DMS114 treated with DMSO at 0.1 percent for 48 hours (cell line): Measurements from ENCODE around the gene LGALS1.

ENCODE experiments used
- DNase-seq: peaks from one replicate; lab custom pipeline; 2025; ENCODE audit not compliant: unreplicated experiment; lab: John Stamatoyannopoulos, UW

Gene LGALS1

DNA sequence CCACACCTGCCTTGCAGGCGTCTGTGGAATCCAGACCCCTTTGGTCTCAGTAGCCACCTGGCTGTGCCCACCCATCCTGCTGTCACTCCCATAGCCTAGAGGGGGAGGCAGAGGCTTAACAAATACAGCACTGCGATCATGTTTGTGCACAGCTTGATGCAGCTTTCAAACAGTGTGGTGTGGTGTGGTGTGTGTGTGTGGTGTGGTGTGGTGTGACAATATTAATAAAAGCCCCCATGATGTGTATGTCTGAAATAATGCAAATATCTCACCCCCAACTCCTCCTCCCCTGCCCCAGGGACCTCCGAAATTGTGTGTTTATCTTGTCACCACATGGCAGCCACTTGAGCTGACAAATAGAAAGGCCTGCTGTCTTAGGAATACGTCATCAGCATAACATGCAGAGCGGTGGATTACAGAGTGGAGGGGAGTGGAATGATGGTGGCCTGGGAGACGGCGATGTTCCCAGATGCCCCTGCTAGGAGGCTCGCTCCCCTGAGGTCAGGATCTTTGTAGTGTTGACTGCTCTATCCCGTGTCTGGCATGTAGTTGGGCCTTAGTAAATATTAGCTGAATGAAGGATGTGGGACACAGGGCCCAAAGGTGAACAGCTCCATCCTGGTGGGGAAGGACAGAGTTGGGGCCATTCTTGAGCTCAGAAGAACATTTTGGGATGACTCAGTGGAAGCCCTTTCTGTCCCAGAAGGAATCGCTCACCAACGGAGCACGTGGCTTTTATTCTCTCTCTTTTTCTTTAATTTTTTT is 14.1 kb upstream of the LGALS1 start:
- no peak for DNase-seq

DNA sequence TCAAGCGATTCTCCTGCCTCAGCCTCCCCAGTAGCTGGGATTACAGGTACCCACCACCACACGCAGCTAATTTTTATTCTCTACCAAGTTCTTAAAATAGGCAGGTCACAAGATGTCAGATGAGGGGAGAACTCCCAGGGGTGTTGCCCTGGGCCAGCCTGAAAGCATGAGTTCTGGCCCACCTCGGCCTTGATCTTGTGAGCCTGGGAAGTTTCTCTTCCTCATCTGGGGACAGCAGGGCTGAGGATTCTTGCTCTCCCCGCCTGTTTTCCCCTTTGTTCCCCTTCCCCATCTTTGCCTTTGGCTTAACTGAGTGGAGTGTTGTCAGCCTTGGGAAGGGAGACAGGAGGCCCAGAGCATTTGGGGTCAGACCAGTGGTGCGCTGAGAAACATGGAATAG is 13.4 kb upstream of the LGALS1 start:
- no peak for DNase-seq

DNA sequence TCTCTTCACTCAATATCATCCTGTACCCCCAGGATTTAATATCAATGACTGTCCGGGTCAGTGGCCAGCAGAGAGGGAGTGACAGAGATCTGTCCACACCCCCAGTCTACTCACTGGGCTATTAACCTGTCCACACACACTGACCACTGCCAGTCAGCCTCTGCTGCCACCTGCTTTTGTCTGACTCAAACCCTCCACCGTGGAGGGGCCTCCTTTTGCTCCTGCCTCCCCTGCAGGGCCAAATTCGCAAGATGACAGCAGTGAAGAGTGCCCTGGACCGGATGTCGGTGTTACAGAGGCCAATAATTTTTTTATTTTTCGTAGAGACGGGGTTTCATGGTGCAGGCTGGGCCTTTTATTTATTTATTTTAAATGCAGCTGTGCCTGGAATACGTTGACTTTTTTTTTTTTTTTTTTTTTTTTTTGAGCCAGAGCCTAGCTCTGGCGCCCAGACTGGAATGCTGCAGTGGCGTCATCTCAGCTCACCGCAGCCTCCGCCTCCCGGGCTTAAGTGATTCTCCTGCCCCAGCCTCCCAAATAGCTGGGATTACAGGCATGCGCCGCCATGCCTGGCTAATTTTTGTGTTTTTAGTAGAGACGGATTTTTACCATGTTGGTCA is 11.8 kb upstream of the LGALS1 start:
- no peak for DNase-seq

DNA sequence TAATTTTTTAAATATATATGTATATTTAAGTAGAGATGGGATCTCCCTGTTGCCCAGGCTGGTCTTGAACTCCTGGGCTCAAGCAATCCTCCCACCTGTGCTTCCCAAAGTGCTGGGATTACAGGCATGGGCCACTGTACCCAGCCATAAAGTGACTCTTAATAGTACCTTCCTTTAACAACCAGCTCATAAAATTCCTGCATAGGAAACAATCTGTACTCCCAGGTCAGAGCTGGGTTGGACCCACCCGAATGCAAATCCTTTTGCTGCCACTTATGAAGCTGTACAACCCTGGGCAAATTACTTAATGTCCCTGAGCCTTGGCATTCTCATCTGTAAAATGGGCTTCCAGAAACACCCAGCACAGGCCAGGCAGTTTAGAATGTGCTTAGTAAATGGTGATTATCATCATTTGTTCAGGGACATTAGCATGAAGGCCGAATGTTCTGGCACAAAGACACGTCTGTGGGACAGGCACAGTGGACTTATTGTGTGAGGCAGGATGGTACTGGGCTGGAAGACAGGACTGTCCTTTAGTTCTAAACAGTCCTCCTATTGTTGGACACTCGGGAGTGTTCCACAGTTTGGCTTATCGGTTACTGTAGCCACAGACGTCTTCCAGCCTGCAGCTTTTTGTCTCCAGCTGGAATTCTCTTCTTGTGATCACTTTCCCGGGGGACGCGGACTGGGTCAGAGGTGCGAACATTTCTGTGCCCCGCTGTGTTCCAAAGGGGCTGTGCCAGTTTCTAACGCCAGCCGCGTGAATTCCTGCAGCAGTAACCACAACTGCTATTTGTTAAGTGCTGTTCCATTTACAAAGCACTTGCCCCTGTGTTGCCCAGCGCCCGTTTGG is 11.0 kb upstream of the LGALS1 start:
- DNase-seq = no peak

DNA sequence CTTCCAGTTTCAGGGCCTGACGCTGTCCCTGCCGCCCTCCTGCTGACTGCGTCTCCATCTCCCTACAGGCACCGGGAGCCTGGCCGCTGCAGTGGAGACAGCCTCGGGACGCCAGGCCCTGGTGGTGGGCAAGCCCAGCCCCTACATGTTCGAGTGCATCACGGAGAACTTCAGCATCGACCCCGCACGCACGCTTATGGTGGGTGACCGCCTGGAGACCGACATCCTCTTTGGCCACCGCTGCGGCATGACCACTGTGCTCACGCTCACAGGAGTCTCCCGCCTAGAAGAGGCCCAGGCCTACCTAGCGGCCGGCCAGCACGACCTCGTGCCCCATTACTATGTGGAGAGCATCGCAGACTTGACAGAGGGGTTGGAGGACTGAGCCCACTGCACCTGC is 9.9 kb upstream of the LGALS1 start:
- no peak for DNase-seq

DNA sequence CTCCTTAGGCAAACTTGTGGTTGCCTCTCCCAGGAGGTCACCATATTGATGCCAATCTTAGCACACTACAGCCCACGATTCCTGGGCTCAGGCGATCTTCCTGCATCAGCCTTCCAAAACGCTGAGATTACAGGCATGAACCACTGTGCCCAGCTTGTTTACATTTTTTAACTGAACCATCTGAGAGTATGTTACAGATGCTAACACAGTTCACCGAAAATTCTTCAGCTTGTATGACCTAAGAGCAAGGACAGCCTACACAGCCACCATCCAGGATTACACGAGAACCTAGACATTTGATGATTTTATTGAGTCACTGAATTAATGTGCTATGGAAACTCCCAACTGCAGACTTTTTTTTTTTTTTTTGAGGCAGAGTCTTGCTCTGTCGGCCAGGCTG is 5.8 kb upstream of the LGALS1 start:
- DNase-seq = no peak

DNA sequence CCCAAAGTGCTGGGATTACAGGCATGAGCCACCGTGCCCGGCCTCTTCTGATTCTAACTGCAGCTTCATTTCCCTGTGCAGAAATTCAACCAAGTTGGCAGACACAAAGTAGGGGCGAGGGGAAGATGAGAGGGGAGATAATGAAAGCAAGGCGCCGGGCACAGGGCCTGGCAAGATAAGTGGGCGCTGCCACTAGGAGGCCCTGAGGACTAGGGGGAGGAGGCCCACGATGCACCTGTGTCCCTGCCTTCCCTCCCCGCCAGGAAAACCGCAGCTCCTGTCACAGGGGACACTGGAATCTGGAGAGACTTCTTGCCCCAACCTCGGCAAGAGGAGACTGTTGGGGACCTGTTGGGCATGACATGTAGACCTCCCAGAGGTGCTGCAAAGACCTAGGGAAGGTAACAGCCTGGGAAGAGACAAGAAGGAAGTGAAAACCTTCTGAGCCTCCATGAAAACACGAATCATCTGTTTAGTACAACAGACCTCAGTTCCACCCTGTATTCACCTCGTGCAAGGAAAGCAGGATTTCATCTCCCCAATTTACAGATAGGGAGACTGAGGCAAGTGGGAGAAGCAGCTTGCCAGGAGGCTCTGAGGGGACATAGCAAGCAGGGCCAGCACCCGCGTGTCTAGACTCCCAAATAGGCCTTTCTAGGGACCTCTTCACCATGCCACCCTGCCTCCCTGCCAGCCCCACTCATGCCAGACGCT is 3.1 kb upstream of the LGALS1 start:
- DNase-seq = no peak

DNA sequence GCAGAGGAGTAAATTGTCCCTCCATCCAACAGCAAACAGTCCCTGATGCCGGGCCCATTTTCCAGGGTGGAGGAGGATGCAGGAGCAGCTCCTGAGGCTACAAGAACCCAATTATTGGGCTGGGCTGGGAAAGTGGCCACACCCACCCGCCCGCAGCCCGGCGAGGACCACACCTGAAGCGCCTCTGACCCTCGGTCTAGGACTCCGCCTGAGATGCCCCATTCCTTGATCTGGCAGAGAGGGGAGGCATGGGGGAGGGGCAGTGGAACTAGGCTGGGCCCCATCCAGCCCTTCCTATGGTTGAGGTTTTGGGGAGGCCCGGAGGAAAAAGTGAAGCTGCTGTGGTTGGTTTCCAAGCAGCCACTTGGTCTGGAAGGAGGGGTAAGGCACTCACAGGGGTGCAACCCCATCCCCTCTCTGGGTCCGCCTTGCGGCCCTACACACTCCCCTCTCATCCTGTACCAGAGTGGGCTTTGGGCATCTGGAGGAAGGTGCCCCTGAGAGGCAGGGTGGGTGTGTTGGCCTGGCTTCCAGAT is 2.4 kb upstream of the LGALS1 start:
- no peak for DNase-seq

DNA sequence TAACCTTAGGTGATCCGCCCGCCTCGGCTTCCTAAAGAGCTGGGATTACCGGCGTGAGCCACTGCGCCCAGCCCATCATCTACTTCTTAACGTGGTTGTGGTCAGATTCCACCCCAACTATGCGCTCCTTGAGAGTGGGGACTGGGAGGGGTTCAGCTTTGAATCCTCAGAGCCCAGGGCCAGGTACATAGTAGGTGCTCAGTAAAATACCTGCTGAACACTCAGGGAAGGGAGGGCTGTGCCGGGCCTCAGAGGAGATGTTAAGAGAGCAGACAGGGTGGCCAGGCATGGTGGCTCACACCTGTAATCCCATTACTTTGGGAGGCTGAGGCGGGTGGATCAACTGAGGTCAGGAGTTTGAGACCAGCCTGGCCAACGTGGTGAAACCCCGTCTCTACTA is 1.2 kb upstream of the LGALS1 start:
- DNase-seq = no peak

DNA sequence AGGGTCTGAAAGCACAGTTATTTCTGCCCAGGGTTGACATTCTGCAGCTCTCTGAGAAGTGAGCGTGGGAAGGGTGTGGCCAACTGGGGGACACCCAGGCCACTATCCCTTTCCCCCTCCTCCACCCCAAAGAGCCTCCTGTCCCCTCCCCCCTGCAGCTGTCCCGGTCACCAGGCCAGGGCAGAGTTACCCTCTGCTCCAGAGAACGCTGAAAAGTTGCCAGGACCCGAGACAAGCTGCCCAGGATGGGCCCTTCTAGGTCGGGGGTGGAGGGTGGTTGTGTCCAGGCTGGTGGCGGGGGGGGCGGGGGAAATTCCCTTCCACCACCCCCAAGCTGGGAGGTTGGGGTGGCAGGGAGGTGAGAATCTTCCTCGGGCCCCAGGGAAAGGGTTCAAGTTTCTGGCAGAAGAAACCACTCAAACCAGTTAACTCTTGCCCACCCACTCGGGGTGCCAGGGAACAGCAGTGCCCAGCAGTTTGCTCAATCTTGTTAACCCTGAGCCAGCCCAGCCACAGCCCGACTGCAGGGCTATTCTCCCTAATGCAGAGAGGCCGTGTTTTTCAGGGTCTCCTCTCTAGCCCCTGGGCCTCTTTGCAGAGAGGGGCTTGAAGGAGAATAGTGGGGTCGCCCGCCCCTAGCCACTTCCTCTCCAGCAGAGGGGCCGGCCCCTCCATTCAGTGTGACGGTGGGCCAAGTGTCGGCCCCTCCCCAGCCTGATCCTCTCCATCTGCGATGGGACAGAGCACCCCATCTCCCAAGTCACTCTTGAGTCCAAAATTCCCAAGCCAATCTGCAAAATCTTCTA is 697 bp downstream of the LGALS1 start:
- no peak for DNase-seq

DNA sequence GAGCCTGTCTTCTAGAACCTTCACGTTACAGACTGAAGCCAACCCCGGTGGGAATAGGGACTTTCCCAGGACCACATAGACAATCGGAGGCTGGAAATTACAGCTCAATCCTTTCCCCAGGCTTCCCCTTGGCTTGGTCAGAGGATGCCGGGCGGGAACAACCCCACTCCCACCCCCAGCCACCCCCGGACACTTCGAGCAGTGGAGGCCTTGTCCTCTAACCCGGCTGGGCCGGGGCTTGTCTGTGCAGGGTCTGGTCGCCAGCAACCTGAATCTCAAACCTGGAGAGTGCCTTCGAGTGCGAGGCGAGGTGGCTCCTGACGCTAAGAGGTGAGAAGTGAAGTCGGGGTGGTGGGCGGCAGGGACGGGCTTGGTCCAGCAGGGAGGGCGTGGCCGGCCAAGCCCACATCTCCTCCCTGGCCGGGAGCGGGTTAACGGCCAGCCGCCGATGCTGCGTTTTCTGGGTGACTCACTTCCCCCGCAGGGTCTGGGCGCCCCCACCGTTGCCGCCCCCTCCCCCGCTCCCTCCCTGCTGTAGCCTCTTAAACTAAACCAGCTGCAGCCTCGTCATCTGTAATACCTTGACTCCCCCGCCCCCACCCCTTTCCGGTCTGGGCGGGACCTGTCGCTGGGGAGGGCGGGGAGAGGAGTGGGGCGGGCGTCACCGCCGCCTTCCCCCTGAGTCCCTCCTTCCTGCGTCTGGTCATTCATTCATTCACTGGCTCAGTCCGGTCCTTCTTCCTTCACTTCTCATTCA is 1.5 kb downstream of the LGALS1 start:
- DNase-seq = peak; percentile 58

DNA sequence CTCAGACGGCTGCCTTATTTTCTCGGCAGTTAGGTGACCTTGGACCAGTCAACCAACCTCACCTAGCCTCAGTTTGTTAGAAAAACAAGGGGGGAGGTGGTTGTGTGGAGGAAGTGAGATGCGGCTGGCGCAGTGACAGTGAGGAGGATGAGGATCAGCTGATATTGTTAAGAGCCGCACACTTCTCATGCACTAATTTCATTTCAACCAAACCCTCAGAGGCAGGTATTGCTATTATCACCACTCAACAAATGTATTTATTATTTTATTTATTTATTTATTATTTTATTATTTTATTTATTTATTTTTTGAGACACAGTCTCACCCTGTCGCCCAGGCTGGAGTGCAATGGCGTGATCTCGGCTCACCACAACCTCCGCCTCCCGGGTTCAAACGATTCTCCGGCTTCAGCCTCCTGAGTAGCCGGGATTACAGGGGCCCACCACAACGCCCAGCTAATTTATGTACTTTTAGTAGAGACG is 2.1 kb downstream of the LGALS1 start:
- no peak for DNase-seq

DNA sequence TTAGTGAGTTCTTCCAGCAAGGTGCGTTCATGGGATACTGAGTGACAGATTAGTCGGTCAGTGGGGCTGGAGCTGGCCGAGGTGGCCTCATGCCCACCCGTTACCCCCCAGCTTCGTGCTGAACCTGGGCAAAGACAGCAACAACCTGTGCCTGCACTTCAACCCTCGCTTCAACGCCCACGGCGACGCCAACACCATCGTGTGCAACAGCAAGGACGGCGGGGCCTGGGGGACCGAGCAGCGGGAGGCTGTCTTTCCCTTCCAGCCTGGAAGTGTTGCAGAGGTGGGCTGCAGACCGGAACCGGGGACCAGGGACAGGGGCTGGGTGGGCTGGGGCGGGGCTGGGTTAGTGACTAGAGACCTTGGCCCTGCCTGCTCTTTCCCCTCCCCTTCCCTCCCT is 2.9 kb downstream of the LGALS1 start:
- no peak for DNase-seq

DNA sequence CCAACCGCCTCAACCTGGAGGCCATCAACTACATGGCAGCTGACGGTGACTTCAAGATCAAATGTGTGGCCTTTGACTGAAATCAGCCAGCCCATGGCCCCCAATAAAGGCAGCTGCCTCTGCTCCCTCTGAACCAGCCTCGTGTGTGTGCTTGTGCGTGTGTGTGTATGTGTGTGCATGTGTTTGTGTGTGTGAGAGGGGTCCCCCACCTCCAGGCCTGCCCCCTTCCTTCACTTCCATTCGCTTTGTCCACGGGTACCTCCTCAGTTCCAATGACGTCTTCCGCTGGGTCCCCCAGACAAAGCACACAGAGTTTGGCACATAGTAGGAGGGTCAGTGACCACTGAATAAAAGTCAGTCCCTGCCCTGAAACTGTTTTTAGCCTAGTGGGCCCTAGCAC is 4.2 kb downstream of the LGALS1 start:
- DNase-seq = no peak

DNA sequence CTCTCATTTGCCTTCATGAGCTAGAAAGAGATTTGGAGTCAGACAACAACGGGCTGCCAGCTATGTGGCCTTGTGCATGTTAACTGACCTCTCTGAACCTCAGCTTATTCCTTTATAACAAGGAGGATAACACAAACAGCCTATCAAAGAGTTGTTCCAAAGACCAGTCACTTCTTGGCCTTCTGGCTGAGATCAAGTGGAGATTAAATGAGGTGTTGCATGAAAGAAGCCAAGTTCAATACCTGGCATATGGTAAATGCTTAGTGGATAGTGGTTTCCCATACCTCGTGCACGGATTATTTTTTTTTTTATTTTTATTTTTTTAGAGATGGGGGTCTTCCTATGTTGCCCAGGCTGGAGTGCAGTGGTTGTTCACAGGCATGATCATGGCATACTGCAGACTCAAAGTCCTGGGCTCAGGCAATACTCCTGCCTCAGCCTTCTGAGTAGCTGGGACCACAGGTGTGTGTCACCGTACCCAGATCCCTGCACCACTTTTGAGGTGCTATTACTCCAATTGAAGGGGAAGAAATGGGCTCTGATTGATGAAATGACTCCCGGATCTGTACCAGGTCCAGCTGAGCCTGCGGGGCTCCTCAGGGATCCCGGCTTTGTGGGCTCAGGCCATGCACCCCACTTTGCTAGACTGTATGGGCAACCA is 4.9 kb downstream of the LGALS1 start:
- DNase-seq = no peak

DNA sequence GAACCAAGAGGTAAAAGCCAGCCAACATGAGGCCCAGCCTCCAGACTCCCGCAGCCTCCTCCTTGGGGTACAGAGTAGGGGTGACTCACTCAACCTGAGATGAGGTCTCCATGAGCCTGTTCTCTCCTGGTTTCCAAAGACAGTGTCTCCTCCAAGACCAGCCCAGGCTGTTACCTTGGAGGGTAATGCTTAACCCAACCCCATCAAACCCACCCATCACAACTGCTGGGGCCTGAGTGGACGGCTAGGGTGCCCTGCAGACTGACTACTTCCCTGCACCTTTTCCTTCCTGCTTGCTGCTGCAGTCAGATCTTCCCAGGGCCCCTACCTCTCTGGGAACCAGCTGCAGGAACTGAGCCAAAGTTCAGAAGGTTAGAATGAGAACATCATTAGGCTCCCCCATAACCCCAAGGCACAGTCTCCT is 5.6 kb downstream of the LGALS1 start:
- DNase-seq = no peak

DNA sequence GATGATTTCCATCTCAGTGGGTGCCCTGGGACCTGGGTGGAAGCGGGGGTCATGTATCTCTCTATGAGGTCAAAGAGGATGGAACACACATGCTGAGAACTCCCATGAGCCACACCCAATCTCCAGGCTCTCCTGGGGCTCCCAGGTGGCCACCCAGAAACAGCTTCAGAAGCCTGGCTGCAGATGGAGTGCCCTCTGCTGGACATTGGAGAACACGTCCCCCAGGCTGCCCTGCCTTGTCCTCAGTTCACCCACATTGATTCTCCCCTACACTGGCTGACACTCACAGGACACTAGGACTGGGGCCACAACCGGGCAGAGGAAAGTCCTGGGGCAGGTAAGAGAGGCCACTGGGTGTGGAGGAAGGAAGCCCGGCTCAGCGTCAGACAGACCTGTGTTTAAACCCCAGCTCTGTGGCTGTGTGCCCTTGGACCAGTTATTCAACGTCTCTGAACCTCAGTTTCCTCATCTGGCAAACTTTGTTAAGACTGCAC is 6.2 kb downstream of the LGALS1 start:
- DNase-seq = peak; percentile 40

DNA sequence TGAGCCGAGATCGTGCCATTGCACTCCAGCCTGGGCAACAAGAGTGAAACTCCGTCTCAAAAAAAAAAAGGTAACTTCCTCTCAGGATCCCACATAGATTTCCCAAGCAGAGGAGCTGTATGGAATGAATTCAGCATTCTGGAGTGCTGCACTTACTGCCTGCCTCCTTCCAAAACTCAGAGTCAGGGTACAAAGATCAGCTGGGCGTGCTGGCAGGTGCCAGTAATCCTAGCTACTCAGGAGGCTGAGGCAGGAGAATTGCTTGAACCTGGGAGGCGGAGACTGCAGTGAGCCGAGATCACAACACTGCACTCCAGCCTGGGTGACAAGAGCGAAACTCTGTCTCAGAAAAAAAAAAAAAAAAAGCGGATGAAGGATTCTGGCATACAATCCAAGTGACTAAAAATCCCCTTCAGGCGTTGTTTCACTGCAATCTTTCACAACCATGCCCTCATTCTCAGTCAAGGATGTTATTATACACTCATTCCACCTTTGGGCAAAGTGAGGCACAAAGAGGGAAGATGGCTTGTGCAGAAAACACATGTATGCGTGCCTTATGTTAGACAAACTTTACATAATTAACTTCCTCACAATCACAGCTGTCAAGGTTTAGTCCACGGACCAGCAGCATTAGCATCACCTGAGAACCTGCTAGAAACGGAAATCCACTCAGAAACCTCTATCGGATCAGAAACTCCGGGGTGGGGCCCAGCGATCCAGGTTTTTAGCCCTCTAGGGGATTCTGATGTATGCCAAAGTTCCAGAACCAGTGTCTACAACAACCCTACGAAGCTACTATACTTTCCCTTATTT is 9.6 kb downstream of the LGALS1 start:
- no peak for DNase-seq
